HepG2 (cell line): ENCODE results near the gene ADH4. TPM values are rescaled to one million over a fixed set of nuclear protein-coding genes. Genes with fewer than 3 reads are reported as not detected.

Source experiments
- ATAC-seq: fragments of 200-7000 bp; cut with Tn5 transposase; 3 replicates; pipeline ENCODE4 v1.9.1; 2020; ENCODE audit warnings: mild to moderate bottlenecking, moderate library complexity
- BruUV-seq: library from RNA; stranded (reverse); fragments of 400-500 nt; replicated peaks from 2 replicates; lab custom pipeline; 2021; lab: Mats Ljungman, UMichigan
- CTCF ChIA-PET: fragments of 300-600 bp; formaldehyde crosslinking; extraction: SDS; loops from one replicate; lab custom pipeline; 2021; ENCODE audit warnings: low total read pairs, inconsistent platforms, low intra/inter-chr PET ratio; lab: Yijun Ruan, JAX
- POLR2A ChIA-PET: fragments of 350-600 bp; sonication (Branson Sonifier 250); formaldehyde crosslinking; loops from one replicate; lab custom pipeline; 2020; ENCODE audit warnings: antibody characterized with exemption, inconsistent platforms; lab: Yijun Ruan, JAX
- DNase-seq: peaks from one replicate; pipeline ENCODE4 v3.0.0-alpha.2; 2015; ENCODE audit warnings: low spot score
- FAIRE-seq: peaks from 3 replicates; lab custom pipeline; 2011; peaks lifted over from hg19 to GRCh38; lab: Jason Lieb, UNC
- H2AFZ ChIP-seq: one replicate; pipeline ENCODE4 v1.6.1; 2011; ENCODE audit warnings: low read length, inconsistent platforms
- H3K27ac ChIP-seq: fragments of 300-600 bp; 3 replicates; pipeline ENCODE4 v1.8.0; 2011; ENCODE audit warnings: mixed run types, mild to moderate bottlenecking, mixed read lengths, low read length, inconsistent platforms; ENCODE audit not compliant: insufficient read depth; ENCODE audit errors: extremely low read length
- H3K27me3 ChIP-seq, 2 experiments: fragments of 200-600 bp in 1 of 2; 2 replicates in 1 of 2; 3 replicates in 1 of 2; pipeline versions ENCODE4 v1.6.0 to v1.8.0; 2011; ENCODE audit warnings: low read length in 2 of 2, mild to moderate bottlenecking in 2 of 2, moderate library complexity in 2 of 2, inconsistent platforms in 1 of 2; ENCODE audit not compliant: insufficient read depth in 2 of 2, control insufficient read depth in 1 of 2
- H3K36me3 ChIP-seq, 2 experiments: fragments of 200-600 bp in 1 of 2; replicated peaks in 1 of 2; 2 replicates in 1 of 2; 3 replicates in 1 of 2; pipeline versions ENCODE4 v1.5.1 to v1.8.0; 2011; ENCODE audit warnings: low read length in 2 of 2, inconsistent platforms in 1 of 2; ENCODE audit not compliant: insufficient read depth in 2 of 2, control insufficient read depth in 1 of 2
- H3K4me1 ChIP-seq: 2 replicates; pipeline ENCODE4 v1.5.1; 2012; ENCODE audit warnings: low read length, inconsistent platforms; ENCODE audit not compliant: insufficient read depth
- H3K4me2 ChIP-seq: 2 replicates; pipeline ENCODE4 v1.6.0; 2011; ENCODE audit warnings: low read depth, low read length, inconsistent platforms
- H3K4me3 ChIP-seq, 3 experiments: fragments of 200-600 bp in 1 of 3; sonication (generic), shearing (Covaris generic) in 1 of 3; replicated peaks in 1 of 3; 2 replicates each; pipeline ENCODE4 v1.5.1; 2011 to 2016; ENCODE audit warnings: low read length in 3 of 3, inconsistent platforms in 2 of 3, low read depth in 2 of 3, mild to moderate bottlenecking in 2 of 3, control low read depth in 1 of 3, mixed read lengths in 1 of 3; ENCODE audit not compliant: insufficient read depth in 1 of 3
- H3K79me2 ChIP-seq: one replicate; pipeline ENCODE4 v1.6.1; 2011; ENCODE audit warnings: low read length, inconsistent platforms; ENCODE audit not compliant: insufficient read depth
- H3K9ac ChIP-seq: 2 replicates; pipeline ENCODE4 v1.6.0; 2011; ENCODE audit warnings: mild to moderate bottlenecking, low read depth, low read length, inconsistent platforms; ENCODE audit not compliant: insufficient read depth
- H3K9me3 ChIP-seq: 2 replicates; pipeline ENCODE4 v1.5.1; 2012; ENCODE audit warnings: mild to moderate bottlenecking, low read length
- H4K20me1 ChIP-seq: 2 replicates; pipeline ENCODE4 v1.6.0; 2011; ENCODE audit warnings: inconsistent platforms, mild to moderate bottlenecking, low read length, moderate library complexity; ENCODE audit not compliant: insufficient read depth
- FOXC1 ChIP-seq: sonication (generic); formaldehyde crosslinking; IDR thresholded peaks from 2 replicates; pipeline ENCODE4 v1.8.0; 2022; ENCODE audit warnings: mild to moderate bottlenecking, missing genetic modification reagents, borderline replicate concordance
- KMT2A ChIP-seq: sonication (generic); formaldehyde crosslinking; IDR thresholded peaks from 2 replicates; pipeline ENCODE4 v1.4.0; 2020; ENCODE audit warnings: missing genetic modification reagents
- NAIF1 ChIP-seq: sonication (generic); formaldehyde crosslinking; IDR thresholded peaks from 2 replicates; pipeline ENCODE4 v1.5.0; 2020; ENCODE audit warnings: mild to moderate bottlenecking, missing genetic modification reagents, borderline replicate concordance
- NPAS2 ChIP-seq: sonication (generic); formaldehyde crosslinking; IDR thresholded peaks from 2 replicates; pipeline ENCODE4 v1.8.0; 2022; ENCODE audit warnings: mild to moderate bottlenecking, missing genetic modification reagents, borderline replicate concordance
- RARA ChIP-seq: IDR thresholded peaks from 2 replicates; pipeline ENCODE4 v1.6.1; 2016; ENCODE audit warnings: missing genetic modification reagents, missing compliant biosample characterization
- SNAPC2 ChIP-seq: sonication (generic); formaldehyde crosslinking; IDR thresholded peaks from 2 replicates; pipeline ENCODE4 v1.8.1; 2022; ENCODE audit warnings: mild to moderate bottlenecking, missing genetic modification reagents
- ZNF224 ChIP-seq: sonication (generic); formaldehyde crosslinking; IDR thresholded peaks from 2 replicates; pipeline ENCODE4 v1.5.0; 2020; ENCODE audit warnings: mild to moderate bottlenecking, missing genetic modification reagents
- ZNF318 ChIP-seq: sonication (generic); formaldehyde crosslinking; IDR thresholded peaks from 2 replicates; pipeline ENCODE4 v1.4.0; 2020; ENCODE audit warnings: mild to moderate bottlenecking, missing genetic modification reagents
- ZNF329 ChIP-seq: sonication (generic); formaldehyde crosslinking; IDR thresholded peaks from 2 replicates; pipeline ENCODE4 v1.9.0; 2021; ENCODE audit warnings: low read depth, mild to moderate bottlenecking, missing genetic modification reagents
- WGBS: methylation state at CpG from one replicate; pipeline ENCODE4 v1.1.6; 2017; ENCODE audit warnings: low lambda C conversion rate; 5-methylcytosine and 5-hydroxymethylcytosine counted together
- in situ Hi-C: cut with HindIII; loops from 2 replicates; pipeline ENCODE4 v1.10.0; 2017; ENCODE audit warnings: low pct_unique_long_range_greater_than_20kb; ENCODE audit not compliant: extremely low pct_ligation_motif_present
- intact Hi-C: fragments of 100-400 bp; cut with micrococcal nuclease; formaldehyde crosslinking; loops from one replicate; pipeline ENCODE4 v1.10.0; 2022; ENCODE audit not compliant: unreplicated experiment
- polyA plus RNA-seq, 8 experiments: library from polyadenylated mRNA; depleted of rRNA in 3 of 8; stranded (reverse) in 7 of 8; unstranded in 1 of 8; fragments of >200 nt; fragmentation: Illumina TruSeq in 4 of 8; extraction: Trizol in 4 of 8; gene quantifications; 2 replicates each; pipeline versions ENCODE4 v1.2.1 to v1.2.3, GENCODE V29; 2011 to 2016; ENCODE audit warnings: low read depth in 4 of 8, missing spikeins in 1 of 8, mixed read lengths in 1 of 8; ENCODE audit not compliant: insufficient read depth in 1 of 8
- total RNA-seq, 5 experiments: library from RNA; depleted of rRNA; stranded (reverse); fragments of >200 nt; fragmentation: Illumina TruSeq; extraction: Trizol; gene quantifications; 2 replicates each; pipeline ENCODE4 v1.2.3, GENCODE V29; 2016; ENCODE audit warnings: low read depth in 1 of 5
- TF ChIP-seq, protein P1 (sequence below): sonication (generic); formaldehyde crosslinking; conservative IDR thresholded peaks from 2 replicates; pipeline ENCODE4 v1.4.0; 2020; ENCODE audit warnings: missing genetic modification reagents

Gene ADH4
- total and polyA plus RNA-seq, 2 of the 13 experiments (the other 11 are each of a cell fraction or from before 2014, with no cell fraction given) = 24.3 to 31.1 TPM

DNA sequence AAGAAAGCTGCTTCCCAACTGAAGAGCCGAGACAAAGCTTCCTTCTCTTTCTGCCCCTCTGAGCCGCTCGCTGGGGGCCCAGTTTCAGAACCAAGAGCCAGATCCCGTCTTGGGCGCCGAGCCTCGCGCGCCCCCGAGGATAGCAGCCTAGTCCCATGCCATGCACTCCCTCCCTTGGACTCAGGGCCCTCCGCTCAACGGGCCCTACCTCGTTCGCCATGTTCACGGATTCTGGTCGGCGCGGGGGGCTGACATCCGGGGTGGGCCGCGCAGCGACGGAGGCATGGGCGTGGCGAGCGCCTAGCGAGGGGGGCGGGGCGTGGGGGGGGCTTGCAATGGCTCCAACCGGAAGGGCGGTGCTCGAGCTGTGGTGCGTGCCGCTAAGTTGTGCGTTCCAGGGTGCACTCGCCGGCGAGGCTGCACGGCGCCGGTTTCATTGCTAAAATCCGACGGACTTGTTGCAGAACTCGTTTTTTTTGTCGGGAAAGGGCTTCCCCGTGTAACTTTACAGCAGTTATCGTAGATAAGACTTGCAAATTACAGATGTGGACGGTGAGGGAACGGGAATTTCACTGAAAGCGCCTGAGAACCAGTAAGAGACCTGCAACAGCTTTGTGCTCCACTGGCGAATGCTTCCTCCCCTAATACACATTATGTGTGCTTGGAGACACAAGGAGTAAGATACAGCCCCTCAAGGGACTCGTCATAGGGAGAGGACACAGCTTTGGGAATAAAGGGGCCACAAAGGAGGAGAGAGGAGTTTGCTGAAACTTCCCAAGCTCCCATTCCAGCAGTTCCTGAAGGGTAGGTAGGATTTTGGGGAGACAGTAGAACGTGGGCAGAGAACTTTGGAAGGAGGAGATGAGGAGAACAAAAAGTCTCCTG is 55.4 kb downstream of the ADH4 start, which contains the start of gene ADH5:
ADH5 (minus strand) TSS at position 308 of the 885 bp plus-strand sequence; CDS start at position 220, 88 bp downstream.
- H3K4me3 ChIP-seq = peak within 1 kb of the TSS; percentile 68 to 93 (median 89)
- POLR2A ChIA-PET = interaction anchor here (0.7 to 3.6 kb wide), 32 partner anchors 9 to 828 kb away, joined by 3 to 40 read pairs (median 4); partner anchors contain the start of genes ADH4, ADH6, EIF4E and METAP1
- in situ Hi-C loops = no loop called here
- TF ChIP-seq ZNF224 (CRISPR knock-in tag) = no peak
- no peak for TF ChIP-seq FOXC1 (CRISPR knock-in tag)
- TF ChIP-seq NPAS2 (CRISPR knock-in tag) = no peak
- TF ChIP-seq KMT2A (CRISPR knock-in tag) = peak; percentile 48
- TF ChIP-seq SNAPC2 (CRISPR knock-in tag) = 0 out of 2 replicates have a peak, but pooled peaks have one; percentile 80
- TF ChIP-seq ZNF318 (CRISPR knock-in tag) = peak; percentile 80; the same call in 1 of the 2 replicates
- no peak; the same call in 1 of the 2 replicates for TF ChIP-seq RARA (CRISPR knock-in tag)
- TF ChIP-seq NAIF1 (CRISPR knock-in tag) = no peak
- TF ChIP-seq, protein P1, sequence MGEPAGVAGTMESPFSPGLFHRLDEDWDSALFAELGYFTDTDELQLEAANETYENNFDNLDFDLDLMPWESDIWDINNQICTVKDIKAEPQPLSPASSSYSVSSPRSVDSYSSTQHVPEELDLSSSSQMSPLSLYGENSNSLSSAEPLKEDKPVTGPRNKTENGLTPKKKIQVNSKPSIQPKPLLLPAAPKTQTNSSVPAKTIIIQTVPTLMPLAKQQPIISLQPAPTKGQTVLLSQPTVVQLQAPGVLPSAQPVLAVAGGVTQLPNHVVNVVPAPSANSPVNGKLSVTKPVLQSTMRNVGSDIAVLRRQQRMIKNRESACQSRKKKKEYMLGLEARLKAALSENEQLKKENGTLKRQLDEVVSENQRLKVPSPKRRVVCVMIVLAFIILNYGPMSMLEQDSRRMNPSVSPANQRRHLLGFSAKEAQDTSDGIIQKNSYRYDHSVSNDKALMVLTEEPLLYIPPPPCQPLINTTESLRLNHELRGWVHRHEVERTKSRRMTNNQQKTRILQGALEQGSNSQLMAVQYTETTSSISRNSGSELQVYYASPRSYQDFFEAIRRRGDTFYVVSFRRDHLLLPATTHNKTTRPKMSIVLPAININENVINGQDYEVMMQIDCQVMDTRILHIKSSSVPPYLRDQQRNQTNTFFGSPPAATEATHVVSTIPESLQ (CRISPR knock-in tag) = 0 out of 2 replicates have a peak, but pooled peaks have one; percentile 70
- peak; percentile 11; the same call in 1 of the 2 replicates for TF ChIP-seq ZNF329 (CRISPR knock-in tag)

More for the DNA sequence above, 55.4 kb downstream of the ADH4 start, which contains the start of gene ADH5:
- Histone ChIP-seq H3K36me3 (peaks cover 6 to 21% of the 10 kb centered on the region in 2 experiments; a peak in 3 of 5 replicates), H3K9me3 (no peaks in the 10 kb centered on the region), H4K20me1 (peaks cover 17% of the 10 kb centered on the region), H3K4me2 (peak within 1 kb of the TSS; percentile 68), H2AFZ (no peak within 1 kb of the TSS), H3K27me3 (no peaks in the 10 kb centered on the region; a peak in 1 of 5 replicates), H3K9ac (peak within 1 kb of the TSS; percentile 83), H3K4me1 (peaks cover 47% of the 10 kb centered on the region), H3K79me2 (peaks cover 70% of the 10 kb centered on the region), H3K27ac (peak within 1 kb of the TSS; percentile 85)
- ATAC-seq (peak; percentile 94), DNase-seq (peak; percentile 78), FAIRE-seq (no peak)
- TSS peak; percentile 87 for BruUV-seq
- intact Hi-C loops = loop anchor here (1.0 to 10.0 kb wide), 6 partner anchors 54 to 376 kb away; partner anchors contain the start of genes ADH4, ADH6 and EIF4E
- WGBS = 0% methylated on average over 12 of the region's 53 CpGs
- CTCF ChIA-PET = no interaction called here
